H1 (cell line): ENCODE measurements around the gene XCL1.

Experiments used
- POLR2A ChIP-seq, 2 experiments: IDR thresholded peaks; 1 replicate in 1 of 2; 2 replicates in 1 of 2; pipeline ENCODE4 v1.6.1; 2011; ENCODE audit warnings: low read depth in 2 of 2, low read length in 2 of 2, mild to moderate bottlenecking in 2 of 2; ENCODE audit errors: control extremely low read depth in 1 of 2
- SP2 ChIP-seq: IDR thresholded peaks from 2 replicates; pipeline ENCODE4 v1.6.1; 2012; ENCODE audit warnings: mild to moderate bottlenecking, low read length, inconsistent platforms
- TBP ChIP-seq: IDR thresholded peaks from 2 replicates; pipeline ENCODE4 v1.6.1; 2011; ENCODE audit warnings: low read depth, low read length, improper control_type of control experiment
- TF ChIP-seq, protein P1 (sequence below), 3 experiments: IDR thresholded peaks; 1 replicate in 2 of 3; 2 replicates in 1 of 3; pipeline versions ENCODE4 v1.5.1 to v1.6.1; 2011; ENCODE audit warnings: low read length in 3 of 3, mild to moderate bottlenecking in 3 of 3, inconsistent platforms in 2 of 3, low read depth in 1 of 3, moderate library complexity in 1 of 3; ENCODE audit not compliant: insufficient read depth in 1 of 3; ENCODE audit errors: control extremely low read depth in 1 of 3
- TF ChIP-seq, protein P2 (sequence below): IDR thresholded peaks from 2 replicates; pipeline ENCODE4 v1.6.1; 2012; ENCODE audit warnings: inconsistent platforms

DNA sequence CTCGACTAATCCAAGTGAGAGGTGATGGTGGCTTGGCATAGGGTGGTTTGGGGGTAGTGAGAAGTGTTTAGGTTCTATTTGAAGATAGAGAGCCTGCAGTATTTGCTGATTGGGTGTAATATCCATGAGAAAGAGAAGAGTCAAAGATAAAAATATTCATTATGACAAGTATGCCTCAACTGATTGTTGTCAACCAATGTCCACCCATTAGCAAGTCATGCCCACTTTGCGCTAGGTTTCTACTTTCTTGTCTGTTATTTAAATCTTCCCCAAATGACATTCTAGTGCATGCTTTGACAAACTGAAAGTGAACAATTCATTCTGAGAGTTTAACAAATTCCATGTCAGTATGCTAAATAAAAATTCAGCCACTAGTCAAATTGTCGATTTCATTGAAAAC lies 3.8 kb upstream of the XCL1 start:
- no peak for TF ChIP-seq POLR2A (IDR thresholded peaks at IDR 0.05; ENCODE audit: control extremely low read depth in 1 of 2, low read depth in 2 of 2, low read length in 2 of 2)
- no peak for TF ChIP-seq SP2
- TF ChIP-seq, protein P1, sequence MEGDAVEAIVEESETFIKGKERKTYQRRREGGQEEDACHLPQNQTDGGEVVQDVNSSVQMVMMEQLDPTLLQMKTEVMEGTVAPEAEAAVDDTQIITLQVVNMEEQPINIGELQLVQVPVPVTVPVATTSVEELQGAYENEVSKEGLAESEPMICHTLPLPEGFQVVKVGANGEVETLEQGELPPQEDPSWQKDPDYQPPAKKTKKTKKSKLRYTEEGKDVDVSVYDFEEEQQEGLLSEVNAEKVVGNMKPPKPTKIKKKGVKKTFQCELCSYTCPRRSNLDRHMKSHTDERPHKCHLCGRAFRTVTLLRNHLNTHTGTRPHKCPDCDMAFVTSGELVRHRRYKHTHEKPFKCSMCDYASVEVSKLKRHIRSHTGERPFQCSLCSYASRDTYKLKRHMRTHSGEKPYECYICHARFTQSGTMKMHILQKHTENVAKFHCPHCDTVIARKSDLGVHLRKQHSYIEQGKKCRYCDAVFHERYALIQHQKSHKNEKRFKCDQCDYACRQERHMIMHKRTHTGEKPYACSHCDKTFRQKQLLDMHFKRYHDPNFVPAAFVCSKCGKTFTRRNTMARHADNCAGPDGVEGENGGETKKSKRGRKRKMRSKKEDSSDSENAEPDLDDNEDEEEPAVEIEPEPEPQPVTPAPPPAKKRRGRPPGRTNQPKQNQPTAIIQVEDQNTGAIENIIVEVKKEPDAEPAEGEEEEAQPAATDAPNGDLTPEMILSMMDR (IDR thresholded peaks at IDR 0.05; ENCODE audit: control extremely low read depth in 1 of 3, insufficient read depth in 1 of 3, low read depth in 1 of 3, low read length in 3 of 3), result no peak
- no peak for TF ChIP-seq TBP
- TF ChIP-seq, protein P2, sequence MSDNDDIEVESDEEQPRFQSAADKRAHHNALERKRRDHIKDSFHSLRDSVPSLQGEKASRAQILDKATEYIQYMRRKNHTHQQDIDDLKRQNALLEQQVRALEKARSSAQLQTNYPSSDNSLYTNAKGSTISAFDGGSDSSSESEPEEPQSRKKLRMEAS, result no peak
